ENCODE measurements around the gene SUDS3.

The SUDS3 gene

GRCh38 chr12:118334241-118334640, 42.1 kb upstream of the SUDS3 start:
- H3K27ac ChIP-seq = peak overlapping the region; percentile 32; the same call in 1 of the 2 replicates
- TF ChIP-seq, protein P1, sequence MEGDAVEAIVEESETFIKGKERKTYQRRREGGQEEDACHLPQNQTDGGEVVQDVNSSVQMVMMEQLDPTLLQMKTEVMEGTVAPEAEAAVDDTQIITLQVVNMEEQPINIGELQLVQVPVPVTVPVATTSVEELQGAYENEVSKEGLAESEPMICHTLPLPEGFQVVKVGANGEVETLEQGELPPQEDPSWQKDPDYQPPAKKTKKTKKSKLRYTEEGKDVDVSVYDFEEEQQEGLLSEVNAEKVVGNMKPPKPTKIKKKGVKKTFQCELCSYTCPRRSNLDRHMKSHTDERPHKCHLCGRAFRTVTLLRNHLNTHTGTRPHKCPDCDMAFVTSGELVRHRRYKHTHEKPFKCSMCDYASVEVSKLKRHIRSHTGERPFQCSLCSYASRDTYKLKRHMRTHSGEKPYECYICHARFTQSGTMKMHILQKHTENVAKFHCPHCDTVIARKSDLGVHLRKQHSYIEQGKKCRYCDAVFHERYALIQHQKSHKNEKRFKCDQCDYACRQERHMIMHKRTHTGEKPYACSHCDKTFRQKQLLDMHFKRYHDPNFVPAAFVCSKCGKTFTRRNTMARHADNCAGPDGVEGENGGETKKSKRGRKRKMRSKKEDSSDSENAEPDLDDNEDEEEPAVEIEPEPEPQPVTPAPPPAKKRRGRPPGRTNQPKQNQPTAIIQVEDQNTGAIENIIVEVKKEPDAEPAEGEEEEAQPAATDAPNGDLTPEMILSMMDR (conservative IDR thresholded peaks at IDR 0.05) = no peak
- no peak for TF ChIP-seq ZFX (IDR thresholded peaks at IDR 0.05)

GRCh38 chr12:118334939-118335567, 41.3 kb upstream of the SUDS3 start:
- H3K27ac ChIP-seq = peak overlapping the region; percentile 59
- no peak for TF ChIP-seq ZFX (IDR thresholded peaks at IDR 0.05)
- TF ChIP-seq, protein P1 (conservative IDR thresholded peaks at IDR 0.05) = no peak

DNA sequence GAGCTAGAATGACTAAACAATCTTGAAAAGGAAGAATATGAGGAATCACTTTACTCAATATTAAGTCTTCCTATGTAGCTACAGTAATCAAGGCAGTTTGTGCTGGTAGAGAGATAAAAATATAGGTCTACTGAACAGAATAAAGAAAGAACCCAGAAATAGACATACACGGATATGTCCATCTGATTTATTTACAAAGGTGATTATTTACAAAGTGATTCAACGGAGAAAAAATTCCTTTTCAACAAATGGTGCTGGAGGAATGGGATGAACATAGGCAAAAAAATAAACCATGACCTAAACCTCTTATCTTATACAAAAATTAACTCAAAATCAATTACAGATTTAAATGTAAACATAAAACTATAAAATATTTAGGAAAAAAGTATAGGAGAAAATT, 40.2 kb upstream of the SUDS3 start:
- no peak for TF ChIP-seq ZFX (IDR thresholded peaks at IDR 0.05)
- TF ChIP-seq, protein P1 (conservative IDR thresholded peaks at IDR 0.05) = no peak
- no peak overlapping the region for H3K27ac ChIP-seq

DNA sequence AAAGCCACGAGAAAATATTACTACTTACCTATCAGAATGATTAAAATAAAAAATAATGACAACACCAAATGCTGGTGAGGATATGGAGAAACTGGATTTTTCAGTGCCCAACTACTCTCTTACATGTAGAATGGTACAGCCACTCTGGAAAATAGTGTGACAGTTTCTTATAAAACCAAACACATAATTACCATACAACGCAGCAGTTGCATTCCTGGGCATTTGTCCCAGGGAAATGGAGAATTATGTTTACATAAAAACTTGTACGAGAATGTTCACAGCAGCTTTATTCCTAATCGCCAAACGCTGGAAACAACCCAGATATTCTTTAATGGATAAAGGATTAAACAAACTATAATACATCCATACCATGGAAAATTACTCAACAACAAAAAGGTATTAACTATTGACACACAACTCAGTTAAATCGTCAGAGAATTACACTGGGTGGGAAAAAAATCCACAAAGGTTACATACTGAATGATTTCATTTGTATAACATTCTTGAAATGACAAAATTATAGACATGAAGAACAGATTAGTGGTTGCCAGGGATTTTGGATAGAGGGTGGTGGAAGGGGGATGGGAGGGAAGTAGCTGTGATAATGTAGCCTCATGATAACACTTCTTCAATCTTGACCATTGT, 39.0 kb upstream of the SUDS3 start:
- H3K27ac ChIP-seq = peak overlapping the region; percentile 94
- TF ChIP-seq, protein P1 (conservative IDR thresholded peaks at IDR 0.05) = no peak
- no peak for TF ChIP-seq ZFX (IDR thresholded peaks at IDR 0.05)

GRCh38 chr12:118342090-118342489, 34.3 kb upstream of the SUDS3 start:
- H3K27ac ChIP-seq = peak overlapping the region; percentile 68
- TF ChIP-seq, protein P1 (conservative IDR thresholded peaks at IDR 0.05) = no peak
- no peak for TF ChIP-seq ZFX (IDR thresholded peaks at IDR 0.05)

DNA sequence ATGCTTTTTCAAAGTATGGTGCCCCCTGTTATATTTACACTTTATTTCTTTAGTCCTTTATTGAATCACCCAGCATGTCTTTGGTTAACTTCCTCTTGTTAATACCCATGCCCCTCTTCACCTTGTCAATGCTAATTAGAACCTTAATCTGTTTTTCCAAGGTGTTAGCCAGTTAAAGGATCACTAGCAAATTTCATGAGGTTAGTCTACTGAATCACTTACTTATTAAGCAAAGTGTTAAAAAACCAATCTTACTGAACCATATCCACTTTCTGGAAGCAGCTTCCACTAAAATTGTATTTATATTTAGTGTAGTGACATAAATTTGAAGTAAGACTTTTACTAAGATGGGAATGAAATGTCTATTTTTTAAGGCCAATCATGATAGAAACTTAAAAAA, 31.5 kb upstream of the SUDS3 start:
- TF ChIP-seq, protein P1 (conservative IDR thresholded peaks at IDR 0.05) = no peak
- TF ChIP-seq ZFX (IDR thresholded peaks at IDR 0.05) = no peak
- H3K27ac ChIP-seq = no peak overlapping the region

DNA sequence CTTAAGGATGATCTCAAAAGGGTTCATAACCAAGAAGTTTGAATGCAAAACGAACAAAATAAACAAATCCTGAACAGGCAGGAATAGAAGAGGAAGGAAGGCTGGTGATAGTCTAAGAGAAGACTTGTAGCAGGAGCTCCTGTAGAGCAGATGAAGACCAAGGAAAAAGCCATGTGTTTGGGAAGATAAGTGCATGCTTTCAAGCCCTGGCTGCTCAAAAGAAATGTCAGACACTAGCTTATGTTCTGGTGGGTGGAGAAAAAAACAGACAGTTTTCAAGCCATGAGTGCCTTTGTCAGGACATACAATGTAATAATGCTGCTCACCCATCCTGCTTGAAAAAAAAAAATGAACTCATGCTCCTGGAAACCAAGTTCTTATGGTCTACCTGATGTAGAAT, 31.0 kb upstream of the SUDS3 start:
- H3K27ac ChIP-seq = no peak overlapping the region
- no peak for TF ChIP-seq ZFX (IDR thresholded peaks at IDR 0.05)
- TF ChIP-seq, protein P1 (conservative IDR thresholded peaks at IDR 0.05) = no peak

Data from C4-2B (cell line).